ENCODE measurements around the gene NPY4R.
"Not testable (repeated sequence)": the region's sequence is repeated elsewhere in the genome, so short reads cannot be mapped to it uniquely, and the experiment has no call there.

DNA sequence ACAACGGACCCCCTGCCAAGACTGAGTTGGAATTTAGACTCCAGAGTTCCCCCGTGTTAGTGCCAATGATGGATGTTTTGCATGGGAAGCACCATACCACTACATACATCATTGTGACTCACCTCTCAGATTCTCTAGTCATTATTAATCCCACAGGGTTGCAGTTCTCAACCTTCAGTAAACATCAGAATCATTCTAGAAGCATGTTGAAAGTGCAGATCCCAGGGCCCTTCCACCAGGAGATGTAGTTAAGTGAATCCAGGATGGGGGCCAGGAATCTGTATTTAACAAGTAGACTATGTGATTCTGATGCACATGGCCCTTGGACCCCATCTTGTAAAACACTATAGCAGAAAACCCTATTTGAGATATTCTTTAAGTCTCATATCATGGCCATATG, 2.1 kb downstream of the NPY4R start:
- TF ChIP-seq, protein P1, sequence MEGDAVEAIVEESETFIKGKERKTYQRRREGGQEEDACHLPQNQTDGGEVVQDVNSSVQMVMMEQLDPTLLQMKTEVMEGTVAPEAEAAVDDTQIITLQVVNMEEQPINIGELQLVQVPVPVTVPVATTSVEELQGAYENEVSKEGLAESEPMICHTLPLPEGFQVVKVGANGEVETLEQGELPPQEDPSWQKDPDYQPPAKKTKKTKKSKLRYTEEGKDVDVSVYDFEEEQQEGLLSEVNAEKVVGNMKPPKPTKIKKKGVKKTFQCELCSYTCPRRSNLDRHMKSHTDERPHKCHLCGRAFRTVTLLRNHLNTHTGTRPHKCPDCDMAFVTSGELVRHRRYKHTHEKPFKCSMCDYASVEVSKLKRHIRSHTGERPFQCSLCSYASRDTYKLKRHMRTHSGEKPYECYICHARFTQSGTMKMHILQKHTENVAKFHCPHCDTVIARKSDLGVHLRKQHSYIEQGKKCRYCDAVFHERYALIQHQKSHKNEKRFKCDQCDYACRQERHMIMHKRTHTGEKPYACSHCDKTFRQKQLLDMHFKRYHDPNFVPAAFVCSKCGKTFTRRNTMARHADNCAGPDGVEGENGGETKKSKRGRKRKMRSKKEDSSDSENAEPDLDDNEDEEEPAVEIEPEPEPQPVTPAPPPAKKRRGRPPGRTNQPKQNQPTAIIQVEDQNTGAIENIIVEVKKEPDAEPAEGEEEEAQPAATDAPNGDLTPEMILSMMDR (conservative IDR thresholded peaks at IDR 0.05 in 1 of 2, IDR thresholded peaks at IDR 0.05 in 1 of 2; ENCODE audit: low read depth in 1 of 2, low read length in 2 of 2) = not testable (repeated sequence)
- not testable (repeated sequence) for TF ChIP-seq EZH2 (IDR thresholded peaks at IDR 0.05; ENCODE audit: low read length, missing control alignments)

All from fibroblast of lung (primary cell).